Psoas muscle (tissue), 8 donors: ENCODE data around the gene GRID1. TPM values are rescaled to one million over a fixed set of nuclear protein-coding genes. Genes with fewer than 3 reads are reported as not detected.

Experiments used
- ATAC-seq, 4 donors: fragments of 200-7000 bp; cut with Tn5 transposase; one replicate each; pipeline ENCODE4 v1.9.1; 2020; ENCODE audit warnings: moderate library complexity in 3 of 4, mild to moderate bottlenecking in 2 of 4
- DNase-seq, 2 donors: peaks; one replicate each; pipeline ENCODE4 v3.0.0-alpha.2; 2020
- H3K27ac ChIP-seq: fragments of 200-600 bp; one replicate; pipeline ENCODE4 v1.8.0; 2022
- H3K27me3 ChIP-seq, 3 donors: fragments of 200-600 bp in 1 of 3; one replicate each; pipeline versions ENCODE4 v1.6.1 to v1.8.0; 2013 to 2022; ENCODE audit warnings: low read length in 2 of 3, mild to moderate bottlenecking in 2 of 3, moderate library complexity in 1 of 3; ENCODE audit not compliant: insufficient read depth in 3 of 3
- H3K36me3 ChIP-seq, 2 donors: fragments of 200-600 bp in 1 of 2; one replicate each; pipeline versions ENCODE4 v1.6.1 to v1.8.0; 2013 to 2022; ENCODE audit warnings: low read depth in 1 of 2, mild to moderate bottlenecking in 1 of 2, moderate library complexity in 1 of 2; ENCODE audit not compliant: insufficient read depth in 1 of 2
- H3K4me1 ChIP-seq: fragments of 200-600 bp; one replicate; pipeline ENCODE4 v1.8.0; 2022
- H3K4me3 ChIP-seq: fragments of 200-600 bp; one replicate; pipeline ENCODE4 v1.8.0; 2022; ENCODE audit warnings: mild to moderate bottlenecking
- H3K9me3 ChIP-seq: fragments of 200-600 bp; one replicate; pipeline ENCODE4 v1.8.0; 2022
- WGBS, 3 donors: extraction: QIAGEN DNeasy Blood & Tissue Kit; methylation state at CpG; one replicate each; pipeline versions ENCODE4 v1.1.6 to v1.1.7; 2013; 5-methylcytosine and 5-hydroxymethylcytosine counted together
- intact Hi-C, 2 donors: fragments of 100-400 bp; cut with DNase I; formaldehyde crosslinking; loops; one replicate each; pipeline versions ENCODE4 v1.11.0 to v1.14.2; 2022
- polyA plus RNA-seq, 3 donors: library from polyadenylated mRNA; stranded (reverse); fragments of 200-250 nt; gene quantifications; one replicate each; pipeline ENCODE4 v1.2.3, GENCODE V29; 2013
- total RNA-seq, 4 donors: library from RNA; stranded (reverse); fragmentation: NEBNext Ultra II Directional in 2 of 4; extraction: Animal tissue kit (Norgen Biotek cat#: 25700) in 2 of 4; gene quantifications; one replicate each; pipeline versions ENCODE4 v1.2.1 to v1.2.4, GENCODE V29; 2021 to 2023
- TF ChIP-seq, protein P1 (sequence below): fragments of 200-600 bp; IDR thresholded peaks from one replicate; pipeline ENCODE4 v1.8.0; 2022; ENCODE audit warnings: antibody characterized with exemption
- donor health status: healthy with polysubstance abuse.
- donor health status: DM: no; HTN: no; CAD: no; lungs with moderate emphysema.
- donor health status: Bipolar disorder and iron deficiency.
- donor health status: healthy.
- donor health status: DM: yes; HTN: yes; CAD: no.
- donor health status: DM: no; HTN: no; CAD: no.
- donor health status: DM: no; HTN: no; CAD: no.
- donor health status: DM: yes; HTN: yes; CAD: no.

The GRID1 gene
- total and polyA plus RNA-seq, 7 donors = 0.17 to 0.56 (median 0.24) TPM

DNA sequence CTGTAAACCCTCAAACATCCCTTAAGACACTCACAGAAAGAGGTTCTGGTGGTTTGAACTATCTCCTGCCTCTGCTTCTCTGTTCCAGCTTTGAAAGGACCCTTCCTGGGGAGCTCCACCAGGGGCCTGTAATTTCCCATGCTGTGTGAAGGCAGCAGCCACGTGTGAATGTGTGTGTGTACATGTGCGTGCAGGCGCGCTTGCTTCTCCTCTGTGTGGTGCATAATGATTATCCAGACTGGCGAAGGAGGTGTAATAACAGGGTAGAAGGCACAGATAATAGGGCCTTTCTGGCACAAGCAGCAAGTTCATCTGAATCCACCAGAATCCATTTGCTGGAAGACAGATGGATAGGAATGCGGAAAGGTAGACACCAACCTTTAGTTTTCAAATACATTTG is 466.5 kb downstream of the GRID1 start:
- WGBS, 3 donors = 88 to 90% (median 90%) methylated on average over 6 of the region's 6 CpGs
- no peak for ATAC-seq
- DNase-seq = no peak
- Histone ChIP-seq H3K36me3 (no peaks in the 10 kb centered on the region), H3K4me1 (no peaks in the 10 kb centered on the region), H3K27me3 (peaks cover 0 to 2% (median 0%) of the 10 kb centered on the region in 3 donors), H3K4me3 (no peak overlapping the region), H3K9me3 (no peaks in the 10 kb centered on the region), H3K27ac (no peak overlapping the region)
- intact Hi-C loops = no loop called here
- TF ChIP-seq, protein P1, sequence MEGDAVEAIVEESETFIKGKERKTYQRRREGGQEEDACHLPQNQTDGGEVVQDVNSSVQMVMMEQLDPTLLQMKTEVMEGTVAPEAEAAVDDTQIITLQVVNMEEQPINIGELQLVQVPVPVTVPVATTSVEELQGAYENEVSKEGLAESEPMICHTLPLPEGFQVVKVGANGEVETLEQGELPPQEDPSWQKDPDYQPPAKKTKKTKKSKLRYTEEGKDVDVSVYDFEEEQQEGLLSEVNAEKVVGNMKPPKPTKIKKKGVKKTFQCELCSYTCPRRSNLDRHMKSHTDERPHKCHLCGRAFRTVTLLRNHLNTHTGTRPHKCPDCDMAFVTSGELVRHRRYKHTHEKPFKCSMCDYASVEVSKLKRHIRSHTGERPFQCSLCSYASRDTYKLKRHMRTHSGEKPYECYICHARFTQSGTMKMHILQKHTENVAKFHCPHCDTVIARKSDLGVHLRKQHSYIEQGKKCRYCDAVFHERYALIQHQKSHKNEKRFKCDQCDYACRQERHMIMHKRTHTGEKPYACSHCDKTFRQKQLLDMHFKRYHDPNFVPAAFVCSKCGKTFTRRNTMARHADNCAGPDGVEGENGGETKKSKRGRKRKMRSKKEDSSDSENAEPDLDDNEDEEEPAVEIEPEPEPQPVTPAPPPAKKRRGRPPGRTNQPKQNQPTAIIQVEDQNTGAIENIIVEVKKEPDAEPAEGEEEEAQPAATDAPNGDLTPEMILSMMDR = no peak

DNA sequence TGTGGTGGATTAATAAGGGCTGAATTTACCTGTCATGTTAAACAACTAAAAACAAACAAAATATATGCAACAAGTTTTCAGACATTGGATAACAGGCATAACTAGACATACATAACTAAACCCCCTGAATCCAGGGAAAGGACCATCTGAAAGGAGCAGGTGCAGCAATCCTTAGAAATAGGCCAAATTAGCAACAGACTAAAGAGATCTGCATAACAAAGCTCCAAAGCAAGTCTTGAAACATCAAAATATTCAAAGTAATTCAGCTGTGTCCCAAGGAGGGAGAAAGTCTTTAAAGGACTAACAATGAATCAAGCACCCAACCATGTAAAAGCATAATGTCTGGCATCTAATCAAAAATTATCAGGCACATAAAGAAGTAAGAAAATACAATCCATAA is 475.1 kb downstream of the GRID1 start:
- intact Hi-C loops = no loop called here
- no peaks in the 10 kb centered on the region for H3K36me3 ChIP-seq
- DNase-seq = no peak
- no peak overlapping the region for H3K27ac ChIP-seq
- TF ChIP-seq, protein P1 = no peak
- H3K9me3 ChIP-seq = no peaks in the 10 kb centered on the region
- H3K27me3 ChIP-seq = no peaks in the 10 kb centered on the region
- ATAC-seq = no peak
- H3K4me3 ChIP-seq = no peak overlapping the region
- no peaks in the 10 kb centered on the region for H3K4me1 ChIP-seq

DNA sequence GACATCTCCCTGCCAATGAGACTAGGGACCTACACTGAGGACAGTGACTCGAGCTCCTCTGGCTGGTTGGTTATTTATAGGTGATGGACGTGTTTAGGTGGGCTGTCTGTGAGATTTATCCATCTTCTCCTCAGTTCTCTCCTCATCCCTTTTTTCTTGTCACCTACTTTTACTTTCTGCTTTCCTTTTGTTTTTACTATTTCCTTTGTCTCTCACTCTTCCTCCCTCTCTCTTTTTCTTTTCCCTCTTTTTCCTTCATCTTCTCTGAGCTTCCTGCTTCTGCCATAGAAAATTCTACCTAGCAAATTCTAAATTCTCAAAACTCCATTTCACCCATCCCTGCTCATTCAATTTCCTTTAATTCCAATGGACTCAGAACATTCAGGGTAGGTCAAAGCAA is 478.0 kb downstream of the GRID1 start:
- intact Hi-C loops = no loop called here
- no peak for DNase-seq
- H3K4me3 ChIP-seq = no peak overlapping the region
- WGBS, 3 donors = 65 to 76% (median 76%) methylated on average over 2 of the region's 2 CpGs
- no peak for ATAC-seq
- H3K36me3 ChIP-seq = no peaks in the 10 kb centered on the region
- no peak overlapping the region for H3K27ac ChIP-seq
- H3K27me3 ChIP-seq = no peaks in the 10 kb centered on the region
- H3K4me1 ChIP-seq = no peaks in the 10 kb centered on the region
- H3K9me3 ChIP-seq = no peaks in the 10 kb centered on the region
- TF ChIP-seq, protein P1 = no peak

DNA sequence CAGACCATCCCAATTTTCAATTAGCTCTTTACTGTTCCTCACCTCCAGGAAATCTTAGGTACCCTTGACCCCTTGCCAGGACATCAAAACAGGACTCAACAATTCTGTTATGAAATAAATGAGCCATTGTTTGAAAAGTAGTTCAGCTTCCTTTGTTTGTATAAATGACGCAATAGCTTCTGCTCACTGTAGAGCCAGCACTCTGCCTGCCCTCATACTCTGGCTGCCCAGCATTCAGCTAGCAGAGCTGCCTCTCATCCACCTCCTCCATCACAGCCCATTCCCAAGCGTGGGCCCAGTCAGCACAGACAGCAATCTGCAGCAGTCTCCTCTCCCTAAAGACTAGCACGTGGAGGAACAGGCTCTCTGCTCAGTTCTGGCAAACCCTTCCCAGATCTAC is 478.6 kb downstream of the GRID1 start:
- WGBS, 3 donors = 51 to 73% (median 55%) methylated on average over 3 of the region's 3 CpGs
- Histone ChIP-seq H3K4me3 (no peak overlapping the region), H3K27ac (no peak overlapping the region), H3K27me3 (no peaks in the 10 kb centered on the region), H3K9me3 (no peaks in the 10 kb centered on the region), H3K4me1 (no peaks in the 10 kb centered on the region), H3K36me3 (no peaks in the 10 kb centered on the region)
- DNase-seq (no peak), ATAC-seq (no peak)
- intact Hi-C loops = no loop called here
- TF ChIP-seq, protein P1 = no peak

DNA sequence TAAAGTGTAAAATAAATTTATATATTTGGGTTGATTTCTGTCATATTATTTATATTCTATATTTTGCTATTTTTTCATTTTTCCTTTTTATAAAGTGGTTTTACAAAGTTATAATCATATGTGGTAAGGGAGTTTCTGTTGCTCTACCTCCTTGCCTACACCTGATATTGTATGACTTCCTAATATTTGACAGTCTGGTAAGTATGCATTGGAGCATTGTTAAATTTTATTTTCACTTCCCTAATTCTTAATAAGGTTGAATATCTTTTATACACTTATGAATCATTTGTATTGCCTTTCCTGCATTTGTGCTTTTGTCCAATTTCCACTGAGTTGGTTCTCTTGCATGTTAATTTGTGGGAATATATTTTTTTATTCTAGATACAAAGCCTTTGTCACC is 492.4 kb downstream of the GRID1 start:
- Histone ChIP-seq H3K9me3 (no peaks in the 10 kb centered on the region), H3K27ac (no peak overlapping the region), H3K4me3 (no peak overlapping the region), H3K36me3 (no peaks in the 10 kb centered on the region), H3K4me1 (no peaks in the 10 kb centered on the region), H3K27me3 (no peaks in the 10 kb centered on the region)
- DNase-seq (no peak), ATAC-seq (no peak)
- intact Hi-C loops = no loop called here
- TF ChIP-seq, protein P1 = no peak
